Esophagus squamous epithelium (tissue), 5 donors: Measurements from ENCODE around the gene B3GALT5. TPM values are rescaled to one million over a fixed set of nuclear protein-coding genes. Genes with fewer than 3 reads are reported as not detected.

Experiments
- DNase-seq: peaks from one replicate; lab custom pipeline; 2025; lab: John Stamatoyannopoulos, UW
- H3K27ac ChIP-seq, 4 donors: fragments of 200-600 bp; sonication (generic); one replicate each; pipeline ENCODE4 v1.5.1; 2016 to 2019; ENCODE audit warnings: mild to moderate bottlenecking in 1 of 4
- H3K27me3 ChIP-seq, 4 donors: fragments of 200-600 bp; sonication (generic); 1 replicate in 3 of 4; 2 replicates in 1 of 4; pipeline versions ENCODE4 v1.5.1 to v1.6.0; 2017 to 2021; ENCODE audit warnings: antibody characterized with exemption in 1 of 4
- H3K36me3 ChIP-seq, 3 donors: fragments of 200-600 bp; sonication (generic); one replicate each; pipeline ENCODE4 v1.5.1; 2016 to 2019
- H3K4me1 ChIP-seq, 3 donors: fragments of 200-600 bp; sonication (generic); one replicate each; pipeline ENCODE4 v1.5.1; 2017 to 2019
- H3K4me3 ChIP-seq, 4 donors: fragments of 200-600 bp; sonication (generic); 1 replicate in 3 of 4; 2 replicates in 1 of 4; pipeline ENCODE4 v1.5.1; 2016 to 2019; ENCODE audit warnings: mild to moderate bottlenecking in 2 of 4, moderate library complexity in 1 of 4
- H3K9me3 ChIP-seq, 3 donors: fragments of 200-600 bp; sonication (generic); one replicate each; pipeline ENCODE4 v1.5.1; 2016 to 2019
- POLR2A ChIP-seq, 4 donors: fragments of 450-650 bp; IDR thresholded peaks; one replicate each; pipeline ENCODE4 v1.6.1; 2017; ENCODE audit warnings: antibody characterized with exemption in 4 of 4, mild to moderate bottlenecking in 4 of 4, moderate library complexity in 3 of 4
- WGBS, 2 donors: methylation state at CpG; one replicate each; pipeline ENCODE4 v1.1.5; 2018; 5-methylcytosine and 5-hydroxymethylcytosine counted together
- intact Hi-C: fragments of 100-400 bp; cut with DNase I; formaldehyde crosslinking; loops from one replicate; pipeline ENCODE4 v1.15.0; 2022
- total RNA-seq, 4 donors: library from RNA; depleted of rRNA; stranded (reverse); fragments of >200 nt; gene quantifications; one replicate each; pipeline ENCODE4 v1.1.0, GENCODE V29; 2016
- TF ChIP-seq, protein P1 (sequence below), 6 experiments: fragments of 450-650 bp in 4 of 6; fragments of 200-600 bp in 2 of 6; sonication (generic) in 2 of 6; IDR thresholded peaks; one replicate each; pipeline ENCODE4 v1.5.1; 2016 to 2019; ENCODE audit warnings: antibody characterized with exemption in 6 of 6, mild to moderate bottlenecking in 4 of 6, moderate library complexity in 4 of 6
- donor health status: DM: yes; HTN: yes; CAD: no.

Gene B3GALT5
- total RNA-seq, 4 donors from 2014 or later: 0.19 to 2.6 (median 0.64) TPM

DNA sequence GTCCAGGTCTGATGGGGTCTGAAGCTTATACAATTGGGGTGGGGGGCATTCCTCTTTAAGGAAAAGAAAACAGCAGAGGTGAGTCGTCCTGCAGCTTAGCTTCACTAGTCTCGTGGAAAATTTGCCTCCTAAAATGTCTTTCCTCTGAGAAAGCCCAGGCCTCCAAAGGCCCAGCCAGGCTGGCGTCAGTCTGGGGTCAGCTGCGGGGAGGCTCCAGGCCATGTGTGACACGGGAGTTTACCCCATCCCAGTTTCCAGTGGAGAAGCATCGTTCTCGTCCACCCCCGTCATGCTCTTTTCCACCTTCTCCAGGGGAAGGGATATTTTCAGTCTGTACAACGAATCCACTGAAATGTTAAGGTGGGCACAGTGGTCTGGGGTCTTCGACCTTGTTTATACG is 42.8 kb downstream of the B3GALT5 start:
- peaks cover 0 to 20% (median 4%) of the 10 kb centered on the region in 3 donors for H3K4me1 ChIP-seq
- no peak overlapping the region for H3K27ac ChIP-seq
- intact Hi-C loops: no loop called here
- H3K27me3 ChIP-seq: no peaks in the 10 kb centered on the region
- no peaks in the 10 kb centered on the region for H3K36me3 ChIP-seq
- 62 to 86% methylated on average over 9 to 10 of the region's 11 CpGs for WGBS, 2 donors
- no peak for DNase-seq
- H3K9me3 ChIP-seq: peaks cover 0 to 6% (median 0%) of the 10 kb centered on the region in 3 donors
- TF ChIP-seq, protein P1, sequence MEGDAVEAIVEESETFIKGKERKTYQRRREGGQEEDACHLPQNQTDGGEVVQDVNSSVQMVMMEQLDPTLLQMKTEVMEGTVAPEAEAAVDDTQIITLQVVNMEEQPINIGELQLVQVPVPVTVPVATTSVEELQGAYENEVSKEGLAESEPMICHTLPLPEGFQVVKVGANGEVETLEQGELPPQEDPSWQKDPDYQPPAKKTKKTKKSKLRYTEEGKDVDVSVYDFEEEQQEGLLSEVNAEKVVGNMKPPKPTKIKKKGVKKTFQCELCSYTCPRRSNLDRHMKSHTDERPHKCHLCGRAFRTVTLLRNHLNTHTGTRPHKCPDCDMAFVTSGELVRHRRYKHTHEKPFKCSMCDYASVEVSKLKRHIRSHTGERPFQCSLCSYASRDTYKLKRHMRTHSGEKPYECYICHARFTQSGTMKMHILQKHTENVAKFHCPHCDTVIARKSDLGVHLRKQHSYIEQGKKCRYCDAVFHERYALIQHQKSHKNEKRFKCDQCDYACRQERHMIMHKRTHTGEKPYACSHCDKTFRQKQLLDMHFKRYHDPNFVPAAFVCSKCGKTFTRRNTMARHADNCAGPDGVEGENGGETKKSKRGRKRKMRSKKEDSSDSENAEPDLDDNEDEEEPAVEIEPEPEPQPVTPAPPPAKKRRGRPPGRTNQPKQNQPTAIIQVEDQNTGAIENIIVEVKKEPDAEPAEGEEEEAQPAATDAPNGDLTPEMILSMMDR (IDR thresholded peaks at IDR 0.05): no peak
- no peak for TF ChIP-seq POLR2A (IDR thresholded peaks at IDR 0.05)
- no peak overlapping the region for H3K4me3 ChIP-seq

DNA sequence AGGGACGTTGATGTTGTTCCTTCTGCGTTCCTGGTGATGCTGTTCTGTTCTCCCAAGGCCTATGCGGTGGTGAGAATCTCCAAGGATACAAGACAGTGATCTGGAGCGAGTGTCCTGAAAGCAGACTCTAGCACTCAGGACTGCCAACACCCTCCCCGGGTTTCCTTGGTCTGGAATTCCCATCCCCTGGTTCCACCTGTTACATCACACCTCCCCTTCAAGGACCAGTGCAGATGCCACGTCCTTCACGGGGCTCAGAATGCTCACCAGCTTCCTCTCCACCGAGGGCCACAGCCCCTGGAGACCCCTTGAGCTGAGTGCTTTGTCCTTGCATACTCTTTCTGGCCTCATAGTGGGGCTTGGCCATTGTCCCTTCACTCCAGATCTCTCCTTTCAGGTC is 43.5 kb downstream of the B3GALT5 start:
- TF ChIP-seq, protein P1 (IDR thresholded peaks at IDR 0.05): no peak
- TF ChIP-seq POLR2A (IDR thresholded peaks at IDR 0.05): no peak
- H3K27ac ChIP-seq: no peak overlapping the region
- peaks cover 0 to 6% (median 0%) of the 10 kb centered on the region in 3 donors for H3K9me3 ChIP-seq
- DNase-seq: no peak
- 71 to 74% methylated on average over 8 of the region's 8 CpGs for WGBS, 2 donors
- H3K4me1 ChIP-seq: peaks cover 0 to 24% (median 4%) of the 10 kb centered on the region in 3 donors
- H3K4me3 ChIP-seq: no peak overlapping the region
- H3K36me3 ChIP-seq: no peaks in the 10 kb centered on the region
- H3K27me3 ChIP-seq: no peaks in the 10 kb centered on the region
- intact Hi-C loops: no loop called here

DNA sequence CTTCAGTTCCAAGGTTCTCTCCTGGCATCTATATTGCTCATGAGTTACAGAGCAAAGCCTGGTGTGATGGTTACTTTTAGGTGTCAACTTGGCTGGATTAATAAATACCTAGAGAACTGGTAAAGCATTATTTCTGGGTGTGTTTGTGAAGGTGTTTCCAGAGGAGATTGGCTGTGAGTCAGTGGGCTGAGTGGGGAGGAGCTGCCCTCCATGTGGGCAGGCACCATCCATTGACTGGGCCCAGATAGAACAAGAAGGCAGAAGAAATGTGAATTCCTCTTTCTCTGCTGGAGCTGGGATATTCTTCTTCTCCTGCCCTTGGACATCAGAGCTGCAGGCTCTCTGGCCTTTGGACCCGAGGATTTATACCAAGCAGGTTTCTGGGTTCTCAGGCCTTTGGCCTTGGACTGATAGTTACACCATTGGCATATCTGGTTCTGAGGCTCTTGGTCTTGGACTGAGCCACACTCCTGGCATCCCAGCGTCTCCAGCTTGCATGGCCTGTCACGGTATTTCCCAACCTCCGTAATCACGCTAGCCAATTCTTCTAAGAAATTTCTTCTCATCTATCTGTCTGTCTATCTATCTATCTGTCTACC is 44.5 kb downstream of the B3GALT5 start:
- H3K9me3 ChIP-seq: peaks cover 0 to 6% (median 0%) of the 10 kb centered on the region in 3 donors
- no peaks in the 10 kb centered on the region for H3K36me3 ChIP-seq
- intact Hi-C loops: no loop called here
- peaks cover 0 to 24% (median 4%) of the 10 kb centered on the region in 3 donors for H3K4me1 ChIP-seq
- 92 to 95% methylated on average over 5 of the region's 5 CpGs for WGBS, 2 donors
- H3K27me3 ChIP-seq: no peaks in the 10 kb centered on the region
- DNase-seq: no peak
- H3K4me3 ChIP-seq: no peak overlapping the region
- H3K27ac ChIP-seq: no peak overlapping the region
- no peak for TF ChIP-seq POLR2A (IDR thresholded peaks at IDR 0.05)
- TF ChIP-seq, protein P1 (IDR thresholded peaks at IDR 0.05): no peak

DNA sequence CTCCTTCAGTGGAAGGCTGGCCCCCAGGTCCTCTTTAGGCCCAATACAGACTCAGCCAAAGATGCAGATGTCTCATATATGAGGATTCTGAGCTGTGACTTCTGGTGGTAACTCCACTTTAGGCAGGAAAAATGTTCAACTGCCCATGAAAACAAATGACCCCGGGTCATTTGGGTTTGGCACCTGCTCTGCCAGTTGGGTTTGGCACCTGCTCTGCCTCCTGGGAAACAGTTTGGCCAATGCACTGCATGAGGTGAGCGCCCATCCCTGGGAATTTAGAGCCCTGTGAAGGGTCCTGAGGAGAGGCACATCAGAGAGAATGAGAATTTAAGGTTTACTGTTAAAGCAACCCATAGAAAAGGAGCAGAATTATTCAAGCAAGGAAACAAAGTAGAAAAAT is 45.3 kb downstream of the B3GALT5 start:
- H3K27ac ChIP-seq: no peak overlapping the region
- H3K4me1 ChIP-seq: peaks cover 0 to 24% (median 4%) of the 10 kb centered on the region in 3 donors
- TF ChIP-seq, protein P1 (IDR thresholded peaks at IDR 0.05): no peak
- TF ChIP-seq POLR2A (IDR thresholded peaks at IDR 0.05): no peak
- H3K27me3 ChIP-seq: no peaks in the 10 kb centered on the region
- H3K36me3 ChIP-seq: no peaks in the 10 kb centered on the region
- H3K4me3 ChIP-seq: no peak overlapping the region
- H3K9me3 ChIP-seq: peaks cover 0 to 6% (median 0%) of the 10 kb centered on the region in 3 donors
- intact Hi-C loops: no loop called here
- WGBS, 2 donors: 37 to 75% methylated on average over 2 of the region's 2 CpGs
- no peak for DNase-seq

DNA sequence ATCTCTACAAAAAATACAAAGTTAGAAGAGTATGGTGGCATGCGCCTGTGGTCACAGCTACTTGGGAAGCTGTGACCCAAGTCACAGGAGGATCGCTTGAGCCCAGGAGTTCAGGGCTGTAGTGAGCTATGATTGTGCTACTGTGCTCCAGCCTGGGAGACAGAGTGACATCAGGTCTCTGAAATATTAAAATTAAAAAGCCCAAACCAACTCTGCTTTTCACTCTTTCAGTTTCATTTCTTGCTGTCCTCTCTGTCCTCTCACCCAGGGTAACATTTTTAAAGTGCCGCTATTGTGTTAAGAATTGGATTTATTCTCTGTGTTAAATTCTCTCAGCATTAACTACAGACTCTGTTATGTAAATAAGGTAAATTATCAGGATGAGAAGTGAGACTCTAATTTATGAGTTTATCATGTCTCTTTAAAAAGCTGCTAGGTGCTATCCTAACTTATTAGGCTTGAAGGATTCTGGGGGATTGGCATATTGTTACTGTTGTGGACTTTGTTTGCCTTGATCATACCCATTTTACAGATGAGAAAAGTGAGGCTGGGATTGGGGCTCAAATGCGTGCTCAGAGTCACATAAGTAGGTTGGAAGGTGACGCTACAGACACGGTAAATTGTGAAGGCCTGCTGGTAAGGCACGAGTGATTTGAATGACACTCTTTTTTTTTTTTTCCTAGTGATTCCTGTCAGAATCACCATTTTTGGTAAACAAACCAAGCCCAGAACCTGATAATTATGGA is 46.5 kb downstream of the B3GALT5 start:
- TF ChIP-seq, protein P1 (IDR thresholded peaks at IDR 0.05): no peak
- TF ChIP-seq POLR2A (IDR thresholded peaks at IDR 0.05): no peak
- 75 to 82% methylated on average over 7 of the region's 7 CpGs for WGBS, 2 donors
- no peak for DNase-seq
- Histone ChIP-seq H3K4me3 (no peak overlapping the region), H3K9me3 (no peaks in the 10 kb centered on the region), H3K27ac (no peak overlapping the region), H3K4me1 (peaks cover 0 to 24% (median 4%) of the 10 kb centered on the region in 3 donors), H3K36me3 (no peaks in the 10 kb centered on the region), H3K27me3 (no peaks in the 10 kb centered on the region)
- intact Hi-C loops: no loop called here
